Pulmonary artery endothelial cell (primary cell): ENCODE measurements around the gene TESK1. TPM values are rescaled to one million over a fixed set of nuclear protein-coding genes. Genes with fewer than 3 reads are reported as not detected.

Experiments
- DNase-seq: peaks from one replicate; pipeline ENCODE4 v3.0.0-alpha.2; 2011; ENCODE audit warnings: low read depth, low spot score
- total RNA-seq: library from RNA; depleted of rRNA; stranded (reverse); fragments of >200 nt; gene quantifications from 2 replicates; pipeline ENCODE4 v1.2.3, GENCODE V29; 2014

The TESK1 gene, protein sequence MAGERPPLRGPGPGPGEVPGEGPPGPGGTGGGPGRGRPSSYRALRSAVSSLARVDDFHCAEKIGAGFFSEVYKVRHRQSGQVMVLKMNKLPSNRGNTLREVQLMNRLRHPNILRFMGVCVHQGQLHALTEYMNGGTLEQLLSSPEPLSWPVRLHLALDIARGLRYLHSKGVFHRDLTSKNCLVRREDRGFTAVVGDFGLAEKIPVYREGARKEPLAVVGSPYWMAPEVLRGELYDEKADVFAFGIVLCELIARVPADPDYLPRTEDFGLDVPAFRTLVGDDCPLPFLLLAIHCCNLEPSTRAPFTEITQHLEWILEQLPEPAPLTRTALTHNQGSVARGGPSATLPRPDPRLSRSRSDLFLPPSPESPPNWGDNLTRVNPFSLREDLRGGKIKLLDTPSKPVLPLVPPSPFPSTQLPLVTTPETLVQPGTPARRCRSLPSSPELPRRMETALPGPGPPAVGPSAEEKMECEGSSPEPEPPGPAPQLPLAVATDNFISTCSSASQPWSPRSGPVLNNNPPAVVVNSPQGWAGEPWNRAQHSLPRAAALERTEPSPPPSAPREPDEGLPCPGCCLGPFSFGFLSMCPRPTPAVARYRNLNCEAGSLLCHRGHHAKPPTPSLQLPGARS
- 4.3 and 6.9 TPM in 2 replicates for total RNA-seq

DNA sequence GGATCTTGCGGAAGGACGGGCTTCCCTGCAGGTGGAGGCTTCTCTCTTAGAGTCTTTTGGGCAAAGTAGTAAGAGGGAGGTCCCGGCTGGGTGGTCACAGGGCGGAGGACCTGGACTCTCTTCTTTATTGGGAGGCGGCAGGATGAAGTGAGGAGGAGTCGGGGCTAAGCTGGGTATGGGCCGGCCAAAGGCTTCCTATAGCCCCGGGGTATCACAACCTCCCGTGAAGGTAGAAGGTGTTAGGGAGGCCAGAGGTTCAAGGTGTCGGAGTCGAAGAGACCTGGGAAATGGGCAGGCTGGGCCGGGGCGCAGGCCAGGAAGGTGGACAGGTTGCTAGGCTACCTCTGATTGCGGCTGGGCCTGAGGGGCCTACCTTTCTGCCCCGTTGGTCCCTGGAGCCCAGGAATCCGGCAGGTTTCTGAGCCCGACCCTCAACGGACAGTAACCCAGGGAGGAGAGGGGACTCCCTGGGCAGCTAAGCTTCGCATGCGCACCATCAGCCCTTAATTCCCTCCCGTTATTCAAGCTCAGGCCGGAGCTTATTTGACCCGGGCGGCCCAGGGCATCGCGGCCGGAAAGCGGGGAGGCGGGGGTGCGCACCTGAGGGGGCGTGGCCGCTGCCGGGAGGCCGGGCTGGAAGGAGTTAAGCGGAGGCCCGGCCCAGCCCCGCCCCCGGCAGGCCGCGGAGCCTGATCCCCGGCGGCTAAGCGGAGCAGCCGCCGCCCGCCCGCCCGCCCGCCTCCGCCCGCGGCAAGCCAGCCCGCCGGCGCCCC, at the start of gene TESK1:
TSS of gene TESK1 (plus strand) at position 685 of the 773 bp plus-strand sequence. CDS start 358 bp downstream, outside the sequence.
- DNase-seq: no peak

DNA sequence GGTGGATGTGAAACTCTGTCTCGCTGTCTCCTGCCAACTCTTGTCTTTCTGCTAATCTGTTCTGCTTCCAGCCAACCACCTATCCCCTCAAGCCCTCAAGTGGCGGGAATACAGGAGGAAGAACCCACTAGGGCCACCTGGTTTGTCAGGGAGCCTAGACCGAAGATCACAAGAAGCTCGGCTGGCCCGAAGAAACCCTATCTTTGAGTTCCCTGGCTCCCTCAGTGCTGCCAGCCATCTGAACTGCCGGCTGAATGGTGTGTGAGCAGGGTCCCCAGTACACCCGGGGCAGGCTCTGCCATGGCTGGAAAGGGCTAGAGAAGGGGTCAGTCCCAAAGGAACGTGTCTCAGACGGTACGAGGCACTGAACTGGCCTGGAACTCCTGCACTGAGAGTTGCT, 49.2 kb upstream of the TESK1 start:
- DNase-seq: no peak

DNA sequence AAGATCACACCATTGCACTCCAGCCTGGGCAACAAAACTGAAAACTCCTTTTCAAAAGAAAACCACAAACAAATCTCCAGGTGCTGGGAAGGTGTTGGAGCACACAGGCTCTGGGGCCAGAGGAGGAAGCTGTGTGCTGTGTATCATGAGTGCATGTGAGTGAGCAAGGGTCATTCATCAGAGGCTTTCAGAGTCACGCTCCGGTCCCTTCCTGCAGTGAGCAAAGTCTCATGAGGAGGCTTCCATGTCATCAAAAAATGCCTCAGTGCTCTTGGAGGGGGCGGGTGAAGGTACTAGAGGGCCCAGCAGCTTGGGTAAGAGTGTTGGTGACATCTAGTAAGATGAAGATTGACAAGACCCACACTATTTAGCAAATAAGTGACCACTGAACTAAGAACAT, 48.3 kb upstream of the TESK1 start:
- no peak for DNase-seq

DNA sequence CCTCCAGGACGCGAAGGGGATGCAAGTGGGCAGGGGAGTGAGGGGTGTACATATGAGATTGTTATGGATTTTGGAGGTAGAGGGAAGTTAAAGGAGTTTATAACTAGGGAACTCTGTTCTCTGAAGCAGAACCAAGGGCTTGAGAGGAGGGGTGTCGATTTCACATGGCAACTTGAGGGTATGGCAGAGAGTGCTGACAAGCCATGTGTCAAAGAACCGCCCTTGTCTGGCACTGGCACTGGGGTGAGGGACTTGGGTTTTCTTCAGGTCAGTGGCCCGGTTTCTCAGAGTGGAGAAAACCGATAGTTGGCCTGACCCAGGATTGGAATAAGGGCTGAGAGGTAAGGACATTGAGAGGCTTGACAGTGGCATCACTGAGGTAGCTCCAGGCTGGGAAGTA, 47.7 kb upstream of the TESK1 start:
- no peak for DNase-seq

DNA sequence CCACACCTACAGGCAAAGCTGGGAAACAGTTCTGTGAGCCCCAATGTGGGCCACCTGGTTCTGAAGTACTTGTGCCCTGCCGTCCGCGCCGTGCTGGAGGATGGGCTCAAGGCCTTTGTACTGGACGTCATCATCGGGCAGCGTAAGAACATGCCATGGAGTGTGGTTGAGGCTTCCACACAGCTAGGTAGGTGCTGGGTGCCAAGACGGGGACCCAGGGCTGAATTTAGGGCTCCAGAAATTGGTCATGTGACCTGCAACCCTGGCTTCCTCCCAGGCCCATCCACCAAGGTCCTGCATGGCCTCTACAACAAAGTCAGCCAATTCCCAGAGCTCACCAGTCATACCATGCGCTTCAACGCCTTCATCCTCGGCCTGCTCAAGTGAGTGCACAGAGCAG, 46.9 kb upstream of the TESK1 start:
- no peak for DNase-seq

DNA sequence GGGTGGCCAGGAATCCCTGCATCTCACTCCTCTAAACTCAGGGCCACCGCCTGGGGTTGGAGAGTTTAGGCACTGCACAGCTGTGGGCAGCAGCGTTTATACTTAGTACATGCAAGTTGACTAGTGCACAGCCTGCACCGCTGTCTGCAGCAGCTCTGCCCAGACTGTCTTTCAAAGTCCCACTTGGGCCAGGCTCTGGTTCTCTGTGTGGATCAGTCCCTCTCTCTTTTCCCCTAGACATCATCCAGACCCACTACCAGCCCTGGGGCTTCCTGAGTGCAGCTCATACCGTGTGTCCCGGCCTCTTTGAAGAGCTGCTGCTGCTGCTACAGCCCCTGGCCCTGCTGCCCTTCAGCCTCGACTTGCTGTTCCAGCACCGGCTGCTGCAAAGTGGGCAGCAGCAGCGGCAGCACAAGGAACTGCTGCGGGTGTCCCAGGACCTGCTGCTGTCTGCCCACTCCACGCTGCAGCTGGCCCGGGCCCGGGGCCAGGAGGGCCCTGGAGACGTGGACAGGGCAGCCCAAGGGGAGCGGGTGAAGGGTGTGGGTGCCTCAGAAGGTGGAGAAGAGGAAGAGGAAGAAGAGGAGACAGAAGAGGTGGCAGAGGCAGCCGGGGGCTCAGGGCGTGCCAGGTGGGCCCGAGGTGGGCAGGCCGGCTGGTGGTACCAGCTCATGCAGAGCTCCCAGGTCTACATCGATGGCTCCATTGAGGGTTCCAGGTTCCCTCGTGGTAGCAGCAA, 45.1 kb upstream of the TESK1 start:
- no peak for DNase-seq

DNA sequence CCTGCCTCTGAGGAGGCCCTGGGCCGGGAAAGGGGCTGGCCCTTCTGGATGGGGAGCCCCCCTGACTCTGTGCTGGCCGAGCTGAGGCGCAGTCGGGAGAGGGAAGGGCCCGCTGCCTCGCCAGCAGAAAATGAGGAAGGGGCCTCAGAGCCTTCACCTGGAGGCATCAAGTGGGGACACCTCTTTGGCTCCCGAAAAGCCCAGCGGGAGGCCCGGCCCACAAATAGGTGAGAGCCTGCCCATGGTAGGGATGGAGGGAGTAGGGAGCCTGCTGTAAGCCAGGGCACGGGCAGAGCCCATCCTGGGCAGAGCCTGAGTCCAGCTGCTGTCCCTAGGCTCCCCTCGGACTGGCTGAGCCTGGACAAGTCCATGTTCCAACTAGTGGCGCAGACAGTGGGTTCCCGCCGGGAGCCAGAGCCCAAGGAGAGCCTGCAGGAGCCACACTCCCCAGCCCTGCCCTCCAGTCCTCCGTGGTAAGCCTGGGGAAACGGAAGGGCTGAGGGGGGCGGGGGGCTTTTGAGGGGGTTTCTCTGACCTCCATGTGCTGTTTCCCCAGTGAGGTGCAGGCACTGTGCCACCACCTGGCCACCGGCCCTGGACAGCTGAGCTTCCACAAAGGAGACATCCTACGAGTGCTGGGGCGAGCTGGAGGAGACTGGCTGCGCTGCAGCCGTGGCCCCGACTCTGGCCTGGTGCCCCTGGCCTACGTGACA, 44.3 kb upstream of the TESK1 start:
- DNase-seq: no peak

DNA sequence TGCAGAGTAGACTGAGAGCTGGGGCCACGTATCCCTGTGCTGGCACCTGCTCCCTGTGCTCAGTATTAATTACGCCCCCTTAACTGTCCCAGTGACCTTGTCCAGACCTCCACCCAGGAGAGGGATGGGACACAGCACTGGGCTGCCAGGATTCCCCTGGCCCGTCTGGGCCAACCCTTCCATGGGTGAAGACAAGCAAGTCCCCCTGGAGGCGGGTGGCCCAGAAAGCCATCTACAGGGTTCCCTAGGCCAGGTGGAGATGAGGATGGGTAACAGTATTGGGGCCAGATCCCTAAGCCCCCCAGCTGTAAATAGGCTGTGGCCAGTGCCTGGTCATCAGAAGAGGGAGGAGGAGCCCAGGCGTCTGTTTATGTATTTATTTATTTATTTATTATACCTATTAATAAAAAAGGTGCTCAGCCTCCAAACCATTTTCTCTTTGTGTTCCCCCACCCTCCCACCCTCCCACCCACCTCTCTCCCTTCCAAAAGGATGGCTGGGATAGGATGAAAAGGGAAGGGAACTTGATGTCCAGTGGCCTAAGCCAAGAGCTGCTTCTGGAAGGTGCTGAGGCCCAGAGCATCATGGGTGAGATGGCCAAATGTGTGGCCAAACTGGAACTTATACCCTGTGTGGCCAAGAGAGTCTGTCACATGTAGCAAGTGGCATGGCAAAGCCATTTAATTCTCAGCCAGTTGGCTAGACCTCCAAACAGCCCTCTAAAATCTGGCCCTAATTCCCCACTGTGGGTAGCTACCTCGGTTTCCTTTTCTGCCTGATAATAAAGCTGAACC, 43.4 kb upstream of the TESK1 start:
- no peak for DNase-seq

DNA sequence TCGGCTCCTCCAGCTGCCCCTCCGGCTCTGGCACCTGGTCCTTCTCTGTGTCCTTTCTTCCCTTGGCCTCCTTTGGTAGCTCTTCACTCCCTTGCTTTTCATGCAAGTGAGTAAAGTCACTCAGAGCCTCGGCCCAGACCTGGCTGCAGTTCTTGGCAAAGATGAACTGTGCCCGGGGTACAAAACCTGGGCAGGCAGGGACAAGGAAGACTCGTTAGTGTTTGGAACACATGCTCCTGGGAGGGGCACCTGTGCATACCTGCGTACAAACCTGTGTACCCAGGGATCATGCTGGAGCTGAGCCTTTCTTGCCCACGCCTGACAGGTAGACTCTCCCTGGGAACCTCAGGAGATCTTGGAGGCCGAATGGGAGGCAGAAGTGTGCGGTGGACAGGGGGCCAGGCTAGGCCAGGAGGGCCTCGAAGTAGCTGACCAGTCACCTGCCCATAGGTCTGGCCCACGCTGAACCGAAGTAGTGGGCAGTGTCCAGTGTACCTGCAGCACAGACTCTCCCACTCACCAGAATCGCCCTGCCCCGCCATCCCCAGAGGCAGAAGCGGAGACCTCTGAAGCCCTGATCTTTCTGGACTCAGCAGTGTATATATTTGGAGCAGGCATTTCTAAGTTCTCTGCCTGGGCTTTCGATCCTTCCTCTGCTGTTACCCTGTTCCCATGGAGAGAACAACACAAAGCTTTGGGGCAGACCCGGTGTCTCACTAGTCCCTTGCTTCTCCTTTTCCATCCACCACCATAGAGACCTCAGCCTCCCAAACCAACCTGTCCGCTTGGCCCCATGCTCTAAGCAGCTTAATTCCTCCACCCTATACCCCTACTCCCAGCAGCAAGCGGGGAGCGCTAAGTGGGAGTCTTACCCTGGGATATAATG, 41.9 kb upstream of the TESK1 start:
- DNase-seq: no peak

DNA sequence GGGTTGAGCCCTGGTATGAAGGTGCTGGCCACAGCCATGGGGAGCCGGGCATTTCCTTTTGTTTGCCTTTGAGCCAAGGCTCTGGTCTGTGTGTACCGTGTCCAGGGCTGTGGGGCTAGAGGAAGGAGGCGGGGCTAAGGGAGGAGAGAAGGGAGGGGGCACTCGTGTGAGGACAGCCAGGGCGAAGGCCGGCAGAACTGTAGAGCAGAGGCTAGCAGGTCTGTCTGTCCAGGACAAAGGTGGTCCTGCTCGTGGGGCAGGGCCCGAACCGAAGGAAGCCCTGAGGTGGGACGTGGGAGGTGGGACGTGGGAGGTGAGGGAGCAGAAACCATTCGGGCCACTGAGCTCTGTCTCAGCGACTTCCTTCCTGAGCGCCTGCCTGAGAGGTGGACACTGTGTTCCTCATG, 41.3 kb upstream of the TESK1 start:
- DNase-seq: no peak

DNA sequence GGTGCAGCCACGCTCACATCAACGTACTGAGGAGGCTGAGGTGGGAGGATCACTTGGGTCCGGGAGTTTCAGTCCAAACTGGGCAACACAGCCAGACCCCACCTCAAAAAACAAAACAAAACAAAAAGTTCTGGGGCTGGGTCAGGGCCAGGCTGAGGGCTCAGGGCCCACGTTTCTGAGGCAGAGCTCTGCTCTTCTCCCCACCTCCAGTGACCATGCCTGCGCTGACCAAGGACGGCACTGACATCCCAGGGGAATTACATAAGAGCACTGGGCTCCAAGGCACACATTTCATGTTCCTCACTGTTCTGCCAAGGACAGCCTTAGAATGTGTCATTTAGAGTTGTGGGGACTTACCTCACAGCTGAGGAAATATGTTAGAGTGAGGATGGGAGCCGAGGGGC, 40.4 kb upstream of the TESK1 start:
- DNase-seq: no peak

DNA sequence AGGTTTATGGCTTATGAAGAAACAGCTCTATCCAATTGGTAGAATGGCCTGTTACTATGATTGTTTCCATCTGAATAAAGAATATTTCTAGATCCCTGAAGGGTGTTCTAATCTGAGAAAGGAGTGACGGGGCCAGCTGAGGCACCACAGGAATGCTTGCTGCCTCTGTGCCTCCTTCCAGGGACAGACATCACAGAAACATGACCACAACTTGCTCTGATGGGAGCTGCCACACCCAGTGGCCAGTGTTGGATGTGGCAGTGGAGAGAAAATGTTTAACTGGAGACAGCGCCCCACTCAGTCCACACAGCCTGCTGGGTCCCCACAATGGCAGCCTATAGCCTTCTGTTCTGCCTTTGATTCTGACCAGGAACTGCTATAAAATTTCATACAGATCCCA, 38.6 kb upstream of the TESK1 start:
- no peak for DNase-seq

DNA sequence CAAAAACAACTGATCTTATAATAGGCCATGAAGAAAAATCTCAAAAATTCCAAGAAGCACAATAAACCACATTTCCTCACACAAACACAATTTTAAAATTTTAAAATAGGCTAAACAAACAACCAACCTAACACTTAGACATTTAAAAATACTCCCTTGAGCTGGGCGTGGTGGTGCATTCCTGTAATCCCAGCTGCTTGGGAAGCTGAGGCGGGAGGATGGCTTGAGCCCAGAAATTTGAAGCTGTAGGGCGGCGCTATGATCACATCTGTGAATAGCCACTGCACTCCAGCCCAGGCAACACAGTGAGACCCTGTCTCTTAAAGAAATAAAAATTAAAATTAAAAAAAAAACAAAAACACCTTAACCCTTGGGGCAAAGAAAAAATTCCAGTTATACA, 36.9 kb upstream of the TESK1 start:
- DNase-seq: no peak

DNA sequence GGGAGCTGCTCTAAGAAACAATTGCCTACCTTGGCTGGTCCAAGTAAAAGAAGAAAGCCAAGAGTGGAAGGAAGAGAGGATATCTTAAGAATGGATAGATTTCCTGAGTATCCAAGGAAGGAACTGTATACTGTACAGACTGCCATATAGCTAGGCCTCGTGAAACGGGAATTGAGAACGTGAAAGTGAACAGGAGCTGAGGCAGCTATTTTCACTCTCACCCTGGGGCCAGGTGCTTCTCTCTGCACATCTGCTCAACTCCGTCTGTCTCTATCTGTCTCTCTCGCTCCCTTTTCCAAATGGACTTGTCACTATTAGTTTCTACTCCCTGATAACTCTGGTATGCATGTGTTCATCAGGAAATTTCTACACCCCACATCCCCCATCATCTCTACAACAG, 35.9 kb upstream of the TESK1 start:
- DNase-seq: no peak

DNA sequence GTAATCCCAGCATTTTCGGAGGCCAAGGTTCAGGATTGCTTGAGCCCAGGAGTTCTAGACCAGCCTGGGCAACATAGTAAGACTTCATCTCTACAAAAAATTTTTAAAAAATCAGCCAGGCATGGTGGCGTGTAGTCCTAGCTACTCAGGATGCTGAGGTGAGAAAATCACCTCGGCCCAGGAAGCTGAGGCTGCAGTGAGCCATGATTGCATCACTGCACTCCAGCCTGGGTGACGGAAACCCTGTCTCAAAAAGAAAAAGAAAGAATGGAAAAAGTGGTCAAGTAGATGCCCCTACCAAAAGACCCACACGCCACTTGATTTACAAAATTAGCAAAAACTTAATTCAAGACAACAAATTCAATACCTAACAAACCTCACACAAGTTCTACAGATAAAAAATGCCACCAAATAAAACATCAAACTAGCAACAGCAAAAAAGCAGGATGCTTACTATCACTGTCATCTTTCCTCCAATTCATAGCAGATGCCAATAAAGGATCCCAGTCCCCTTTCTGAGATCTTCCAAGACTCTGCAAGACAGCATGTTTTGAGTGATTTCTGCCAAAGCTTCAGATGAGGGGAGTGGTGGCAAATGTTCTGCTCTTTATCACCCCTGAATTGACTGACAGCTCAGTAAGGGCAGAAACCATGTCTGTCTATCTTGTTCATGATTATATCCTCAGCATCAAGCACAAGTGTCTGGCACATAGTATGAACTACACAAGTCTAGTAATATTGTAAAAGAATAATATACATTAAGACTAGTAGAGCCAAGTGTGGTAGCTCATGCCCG, 34.2 kb upstream of the TESK1 start:
- no peak for DNase-seq

DNA sequence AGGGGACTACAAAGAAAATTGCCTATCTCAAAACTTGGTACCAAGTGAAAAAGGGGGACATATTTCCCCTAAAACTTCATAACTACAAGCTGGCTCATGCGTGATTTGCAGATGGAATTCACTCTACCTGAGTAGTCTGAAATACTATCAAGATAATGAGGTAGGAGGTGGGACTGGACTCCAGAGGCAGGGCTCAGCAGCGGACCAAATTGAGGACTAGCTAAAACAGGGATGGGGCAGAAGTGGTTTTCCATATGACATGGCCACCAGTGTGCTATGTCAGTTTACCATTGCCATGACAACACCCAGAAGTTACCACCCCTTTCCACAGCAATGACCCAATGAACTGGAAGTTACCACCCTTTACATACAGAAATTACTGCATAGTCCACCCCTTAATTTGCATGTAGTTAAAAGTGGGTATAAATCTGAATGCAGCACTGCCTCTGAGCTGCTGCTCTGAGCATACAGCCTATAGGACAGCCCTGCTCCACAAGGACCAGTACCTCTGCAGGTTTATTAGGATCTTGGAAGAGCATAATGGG, 30.4 kb upstream of the TESK1 start:
- DNase-seq: no peak

DNA sequence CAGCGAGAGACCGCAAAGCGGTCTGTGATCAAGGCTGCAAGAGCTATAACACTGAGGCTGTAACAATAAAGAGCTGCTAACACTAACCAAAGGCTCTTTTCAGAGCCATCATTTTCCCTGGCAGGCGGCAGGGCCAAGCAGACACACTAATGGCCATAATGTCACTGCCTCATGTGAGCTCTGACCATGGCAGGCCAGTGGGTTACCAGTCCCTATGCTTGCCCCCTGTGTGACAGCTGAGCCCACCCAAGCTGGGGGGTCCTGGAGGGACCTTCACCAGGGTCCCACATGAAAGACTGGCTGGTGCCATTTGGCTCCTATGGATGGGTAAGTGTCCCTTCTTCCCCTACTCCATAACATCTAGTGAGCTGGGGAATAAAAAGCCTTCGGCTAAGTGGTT, 29.6 kb upstream of the TESK1 start:
- DNase-seq: no peak

DNA sequence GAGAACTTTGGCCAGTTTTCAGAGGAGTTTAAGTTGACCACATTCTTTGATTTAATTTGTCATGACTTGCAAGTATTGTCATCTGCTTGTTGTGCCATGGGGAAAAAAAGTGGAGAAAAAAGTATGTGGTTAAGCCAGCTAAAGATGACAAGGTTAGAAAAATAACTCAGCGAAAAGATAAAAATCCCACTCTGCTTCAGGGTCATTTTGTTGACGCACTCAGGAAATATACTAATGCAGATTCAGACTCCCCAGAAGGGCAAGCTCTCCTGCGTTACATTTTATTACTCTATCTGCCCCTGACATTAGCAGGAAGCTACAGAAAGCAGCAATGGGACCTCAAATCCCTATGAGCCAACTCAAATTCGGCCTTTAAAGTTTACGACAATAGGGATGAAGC, 27.6 kb upstream of the TESK1 start:
- no peak for DNase-seq
